HCT116 (cell line): ENCODE data around the gene IGSF9B. TPM values are rescaled to one million over a fixed set of nuclear protein-coding genes. Genes with fewer than 3 reads are reported as not detected.

Source experiments
- ATAC-seq: fragments of 200-7000 bp; cut with Tn5 transposase; 2 replicates; pipeline ENCODE4 v1.9.1; 2020; ENCODE audit warnings: mild to moderate bottlenecking, moderate library complexity
- BruUV-seq: library from RNA; stranded (reverse); fragments of 400-500 nt; replicated peaks from 2 replicates; lab custom pipeline; 2021; lab: Mats Ljungman, UMichigan
- CTCF ChIA-PET: fragments of 300-600 bp; sonication (Branson Sonifier 250); formaldehyde crosslinking; loops from one replicate; lab custom pipeline; 2021; ENCODE audit warnings: antibody characterized with exemption; lab: Charles Lee
- POLR2A ChIA-PET: fragments of 300-600, 350-600 bp; sonication (Branson Sonifier 250); formaldehyde crosslinking; loops from one replicate; lab custom pipeline; 2021; ENCODE audit warnings: antibody characterized with exemption; lab: Charles Lee
- RAD21 ChIA-PET, 2 experiments: fragments of 300-600 bp; sonication (Branson Sonifier 250); formaldehyde crosslinking; loops; one replicate each; lab custom pipeline; 2023; ENCODE audit warnings: low total read pairs in 2 of 2; ENCODE audit not compliant: uncharacterized antibody in 2 of 2, unreplicated experiment in 2 of 2, low non-redundant PET in 1 of 2; lab: Charles Lee
- DNase-seq: peaks from one replicate; pipeline ENCODE4 v3.0.0-alpha.2; 2010; ENCODE audit warnings: low read depth, low spot score
- H2AFZ ChIP-seq: fragments of 200-600 bp; shearing (Covaris generic), sonication (generic); 2 replicates; pipeline ENCODE4 v1.6.1; 2017; ENCODE audit warnings: low read depth, mixed run types, mixed read lengths, antibody characterized with exemption, low read length; ENCODE audit not compliant: poor library complexity, severe bottlenecking
- H3K27ac ChIP-seq: 2 replicates; pipeline ENCODE4 v1.5.1; 2012; ENCODE audit warnings: low read depth, low read length
- H3K27me3 ChIP-seq: fragments of 200-600 bp; sonication (generic); 2 replicates; pipeline ENCODE4 v1.6.1; 2016; ENCODE audit warnings: mixed run types, low read length, mixed read lengths; ENCODE audit not compliant: insufficient read depth
- H3K36me3 ChIP-seq, 2 experiments: fragments of 200-500 bp in 1 of 2; fragments of 200-600 bp in 1 of 2; sonication (Bioruptor generic) in 1 of 2; sonication (generic) in 1 of 2; 2 replicates each; pipeline versions ENCODE4 v1.5.1 to v1.6.1; 2014 to 2016; ENCODE audit warnings: low read length in 2 of 2, inconsistent platforms in 1 of 2, mixed read lengths in 1 of 2, mixed run types in 1 of 2; ENCODE audit not compliant: insufficient read depth in 2 of 2, control insufficient read depth in 1 of 2
- H3K4me1 ChIP-seq, 2 experiments: fragments of 200-600 bp in 1 of 2; sonication (generic) in 1 of 2; 2 replicates each; pipeline versions ENCODE4 v1.5.1 to v1.6.1; 2012 to 2017; ENCODE audit warnings: low read length in 2 of 2, inconsistent platforms in 1 of 2, mild to moderate bottlenecking in 1 of 2, mixed read lengths in 1 of 2, mixed run types in 1 of 2, moderate library complexity in 1 of 2; ENCODE audit not compliant: insufficient read depth in 2 of 2, control insufficient read depth in 1 of 2
- H3K4me2 ChIP-seq: fragments of 200-600 bp; sonication (generic); 2 replicates; pipeline ENCODE4 v1.6.1; 2017; ENCODE audit warnings: mixed run types, low read length, mixed read lengths
- H3K4me3 ChIP-seq, 2 experiments: fragments of 200-600 bp in 1 of 2; sonication (generic) in 1 of 2; replicated peaks in 1 of 2; 2 replicates each; pipeline ENCODE4 v1.5.1; 2011 to 2016; ENCODE audit warnings: low read length in 2 of 2, control low read depth in 1 of 2, low read depth in 1 of 2, mild to moderate bottlenecking in 1 of 2, mixed read lengths in 1 of 2, mixed run types in 1 of 2
- H3K79me2 ChIP-seq: fragments of 200-600 bp; sonication (generic); 2 replicates; pipeline ENCODE4 v1.6.1; 2017; ENCODE audit warnings: mild to moderate bottlenecking, mixed run types, low read length, moderate library complexity, mixed read lengths; ENCODE audit not compliant: insufficient read depth
- H3K9ac ChIP-seq: fragments of 200-600 bp; sonication (generic); 2 replicates; pipeline ENCODE4 v1.6.1; 2016; ENCODE audit warnings: low read length, mixed read lengths
- H3K9me2 ChIP-seq: fragments of 200-600 bp; sonication (generic), shearing (Covaris generic); 2 replicates; pipeline ENCODE4 v1.6.1; 2017; ENCODE audit warnings: mixed run types, mild to moderate bottlenecking, moderate library complexity; ENCODE audit not compliant: insufficient read depth
- H3K9me3 ChIP-seq, 2 experiments: fragments of 200-500 bp in 1 of 2; fragments of 200-600 bp in 1 of 2; sonication (Bioruptor generic) in 1 of 2; sonication (generic) in 1 of 2; 2 replicates each; pipeline ENCODE4 v1.6.1; 2014 to 2017; ENCODE audit warnings: low read length in 2 of 2, mixed read lengths in 2 of 2, inconsistent platforms in 1 of 2, low read depth in 1 of 2, mild to moderate bottlenecking in 1 of 2, mixed run types in 1 of 2, moderate library complexity in 1 of 2; ENCODE audit not compliant: control insufficient read depth in 1 of 2, insufficient read depth in 1 of 2
- H4K20me1 ChIP-seq: fragments of 200-600 bp; sonication (generic), shearing (Covaris generic); 2 replicates; pipeline ENCODE4 v1.6.1; 2017; ENCODE audit warnings: mixed run types, mild to moderate bottlenecking, moderate library complexity; ENCODE audit not compliant: insufficient read depth
- EGR1 ChIP-seq: IDR thresholded peaks from 2 replicates; pipeline ENCODE4 v1.6.1; 2012; ENCODE audit warnings: low read depth
- FOSL1 ChIP-seq: IDR thresholded peaks from 2 replicates; pipeline ENCODE4 v1.6.1; 2012; ENCODE audit warnings: low read depth
- SIN3A ChIP-seq: IDR thresholded peaks from 2 replicates; pipeline ENCODE4 v1.6.1; 2012; ENCODE audit warnings: low read depth
- YY1 ChIP-seq: IDR thresholded peaks from 2 replicates; pipeline ENCODE4 v1.6.1; 2011; ENCODE audit warnings: low read length, low read depth, moderate library complexity, mild to moderate bottlenecking; ENCODE audit not compliant: insufficient replicate concordance; ENCODE audit errors: extremely low read depth
- ZFX ChIP-seq: fragments of 450-650 bp; IDR thresholded peaks from 2 replicates; pipeline ENCODE4 v1.6.1; 2017
- ZNF274 ChIP-seq: fragments of 200-500 bp; sonication (Bioruptor generic); IDR thresholded peaks from 2 replicates; pipeline ENCODE4 v1.6.1; 2014; ENCODE audit warnings: mild to moderate bottlenecking, low read depth, low read length, inconsistent platforms
- intact Hi-C: fragments of 100-400 bp; cut with micrococcal nuclease; formaldehyde crosslinking; loops from 2 replicates; pipeline ENCODE4 v1.10.0; 2022
- total RNA-seq: library from RNA; stranded (reverse); gene quantifications from one replicate; pipeline ENCODE4 v1.2.1, GENCODE V29; 2021; ENCODE audit not compliant: unreplicated experiment
- TF ChIP-seq, protein P1 (sequence below), 3 experiments: fragments of 200-600 bp in 1 of 3; sonication (generic) in 1 of 3; IDR thresholded peaks in 2 of 3; conservative IDR thresholded peaks in 1 of 3; 2 replicates each; pipeline ENCODE4 v1.5.1; 2012 to 2017; ENCODE audit warnings: low read depth in 2 of 3, low read length in 2 of 3, antibody characterized with exemption in 1 of 3, borderline replicate concordance in 1 of 3, control low read depth in 1 of 3, mild to moderate bottlenecking in 1 of 3, mixed read lengths in 1 of 3, mixed run types in 1 of 3, moderate library complexity in 1 of 3; ENCODE audit not compliant: insufficient read depth in 1 of 3
- TF ChIP-seq, protein P2 (sequence below): IDR thresholded peaks from 2 replicates; pipeline ENCODE4 v1.6.1; 2011; ENCODE audit warnings: mild to moderate bottlenecking, low read length, moderate library complexity; ENCODE audit not compliant: insufficient replicate concordance; ENCODE audit errors: extremely low read depth

IGSF9B gene
- total RNA-seq, 1 experiment from 2014 or later, result 12.4 TPM

DNA sequence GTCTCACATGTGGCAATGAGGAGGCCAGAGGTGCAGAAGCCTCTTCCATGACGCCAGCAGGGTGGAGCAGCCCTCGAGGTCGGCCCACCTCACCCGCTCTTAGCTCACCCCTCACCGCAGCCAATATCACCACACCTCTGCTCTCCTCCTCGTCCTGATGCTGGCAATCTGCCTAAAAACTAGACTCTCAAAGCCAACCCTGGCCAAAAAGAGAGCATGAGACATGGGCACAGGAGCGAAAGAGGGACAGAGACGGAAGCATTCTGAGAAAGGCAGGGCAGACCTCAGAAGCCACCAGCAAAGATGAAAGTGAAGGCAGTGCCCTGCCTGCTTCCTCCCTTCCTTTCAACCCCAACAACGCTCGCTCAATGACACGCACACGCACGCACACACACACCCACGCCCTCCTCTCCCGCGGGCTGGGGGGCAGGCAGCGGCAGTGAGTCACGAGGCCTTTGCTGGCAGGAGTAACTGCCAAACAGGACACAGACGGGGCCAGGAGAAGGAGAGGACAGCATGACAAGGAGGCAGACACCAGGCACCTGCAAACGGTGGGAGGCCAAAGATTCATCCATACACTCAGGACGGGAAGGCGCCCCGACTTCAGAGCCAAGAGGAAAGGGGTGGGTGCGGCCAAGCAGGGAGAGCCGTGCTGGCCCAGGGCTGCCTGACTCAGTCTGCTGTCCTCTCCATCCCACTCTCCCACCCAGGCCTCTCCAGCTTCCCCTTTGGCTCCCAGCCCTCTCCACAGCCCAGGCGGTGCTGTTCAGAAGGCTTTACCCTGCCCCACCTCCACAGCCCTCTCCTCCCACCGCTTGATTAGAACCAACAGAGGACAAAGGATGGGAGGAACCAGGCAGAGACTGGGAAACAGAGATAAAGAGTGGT lies 11.4 kb downstream of the IGSF9B start:
- H3K4me3 ChIP-seq, result no peak overlapping the region
- BruUV-seq, result no TSS peak
- H3K27me3 ChIP-seq, result no peaks in the 10 kb centered on the region
- no peaks in the 10 kb centered on the region; the same call in 1 of the 2 replicates for H3K79me2 ChIP-seq
- no peaks in the 10 kb centered on the region for H3K9me3 ChIP-seq
- ATAC-seq (peak; percentile 58), DNase-seq (no peak)
- peak overlapping the region; percentile 29; the same call in 1 of the 2 replicates for H3K27ac ChIP-seq
- ChIA-PET CTCF (interaction anchor here (0.6 kb wide), 1 partner anchor 38 kb away, joined by 3 read pairs; no protein-coding TSS in a partner anchor), POLR2A (no interaction called here), RAD21 (no interaction called here)
- H3K4me2 ChIP-seq, result peak overlapping the region; percentile 59
- no peak overlapping the region for H2AFZ ChIP-seq
- peak; percentile 84 for TF ChIP-seq EGR1
- TF ChIP-seq, protein P1, sequence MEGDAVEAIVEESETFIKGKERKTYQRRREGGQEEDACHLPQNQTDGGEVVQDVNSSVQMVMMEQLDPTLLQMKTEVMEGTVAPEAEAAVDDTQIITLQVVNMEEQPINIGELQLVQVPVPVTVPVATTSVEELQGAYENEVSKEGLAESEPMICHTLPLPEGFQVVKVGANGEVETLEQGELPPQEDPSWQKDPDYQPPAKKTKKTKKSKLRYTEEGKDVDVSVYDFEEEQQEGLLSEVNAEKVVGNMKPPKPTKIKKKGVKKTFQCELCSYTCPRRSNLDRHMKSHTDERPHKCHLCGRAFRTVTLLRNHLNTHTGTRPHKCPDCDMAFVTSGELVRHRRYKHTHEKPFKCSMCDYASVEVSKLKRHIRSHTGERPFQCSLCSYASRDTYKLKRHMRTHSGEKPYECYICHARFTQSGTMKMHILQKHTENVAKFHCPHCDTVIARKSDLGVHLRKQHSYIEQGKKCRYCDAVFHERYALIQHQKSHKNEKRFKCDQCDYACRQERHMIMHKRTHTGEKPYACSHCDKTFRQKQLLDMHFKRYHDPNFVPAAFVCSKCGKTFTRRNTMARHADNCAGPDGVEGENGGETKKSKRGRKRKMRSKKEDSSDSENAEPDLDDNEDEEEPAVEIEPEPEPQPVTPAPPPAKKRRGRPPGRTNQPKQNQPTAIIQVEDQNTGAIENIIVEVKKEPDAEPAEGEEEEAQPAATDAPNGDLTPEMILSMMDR (IDR thresholded peaks at IDR 0.05 in 2 of 3, conservative IDR thresholded peaks at IDR 0.05 in 1 of 3; ENCODE audit: borderline replicate concordance in 1 of 3, insufficient read depth in 1 of 3, low read depth in 2 of 3, low read length in 2 of 3), result no peak
- H4K20me1 ChIP-seq, result no peaks in the 10 kb centered on the region
- peaks cover 9 to 29% of the 10 kb centered on the region in 2 experiments; a peak in 3 of 4 replicates for H3K4me1 ChIP-seq
- no peaks in the 10 kb centered on the region; a peak in 1 of 4 replicates for H3K36me3 ChIP-seq
- no peaks in the 10 kb centered on the region for H3K9me2 ChIP-seq
- intact Hi-C loops, result no loop called here
- no peak overlapping the region for H3K9ac ChIP-seq

DNA sequence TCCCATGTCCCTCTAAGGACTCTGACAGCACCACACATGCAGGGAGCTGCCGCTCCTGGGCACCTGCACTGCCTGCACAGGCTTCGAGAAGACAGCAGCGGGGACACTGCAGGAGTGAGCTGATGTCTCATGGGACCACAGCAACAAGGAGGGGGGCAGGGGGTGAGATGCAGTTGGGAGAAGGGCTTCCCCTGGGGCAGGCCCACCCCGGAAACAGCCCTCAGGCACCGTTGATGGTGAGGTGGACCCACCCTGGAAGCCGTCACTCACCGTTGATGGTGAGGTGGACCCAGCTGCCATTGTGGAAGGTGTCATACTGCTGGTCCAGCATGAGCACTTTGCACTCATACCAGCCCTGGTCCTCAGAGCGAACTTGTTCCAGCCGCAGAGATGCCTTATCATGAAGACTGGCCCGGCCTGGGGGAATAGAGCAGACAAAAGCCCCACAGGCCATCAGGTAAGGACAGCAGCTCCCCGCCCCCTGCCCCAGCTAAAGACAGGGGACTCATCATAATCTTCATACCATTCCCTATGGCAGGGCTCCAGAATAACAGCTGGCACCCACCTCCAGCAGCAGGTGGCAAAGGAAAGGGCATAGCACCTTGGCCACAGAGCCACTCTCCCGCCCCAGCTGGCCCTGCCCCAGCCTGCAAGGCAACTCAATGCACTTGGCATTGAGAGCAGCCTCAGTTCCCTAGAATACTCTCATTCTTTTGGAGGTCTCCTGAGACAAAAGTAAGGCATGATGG lies 12.6 kb downstream of the IGSF9B start:
- ChIA-PET CTCF (interaction anchor here (1.5 kb wide), 1 partner anchor 17 kb away, joined by 3 read pairs; no protein-coding TSS in a partner anchor), RAD21 (no interaction called here), POLR2A (no interaction called here)
- ATAC-seq, result no peak
- H3K27me3 ChIP-seq, result no peaks in the 10 kb centered on the region
- no peak for DNase-seq
- no peaks in the 10 kb centered on the region; a peak in 1 of 4 replicates for H3K36me3 ChIP-seq
- H3K4me3 ChIP-seq, result no peak overlapping the region
- BruUV-seq, result no TSS peak
- no peaks in the 10 kb centered on the region for H3K79me2 ChIP-seq
- H3K9me2 ChIP-seq, result no peaks in the 10 kb centered on the region
- H3K27ac ChIP-seq, result no peak overlapping the region
- H3K4me2 ChIP-seq, result no peak overlapping the region
- intact Hi-C loops, result no loop called here
- TF ChIP-seq SIN3A (no peak), ZFX (no peak), FOSL1 (no peak), YY1 (no peak), ZNF274 (no peak)
- TF ChIP-seq, protein P2, sequence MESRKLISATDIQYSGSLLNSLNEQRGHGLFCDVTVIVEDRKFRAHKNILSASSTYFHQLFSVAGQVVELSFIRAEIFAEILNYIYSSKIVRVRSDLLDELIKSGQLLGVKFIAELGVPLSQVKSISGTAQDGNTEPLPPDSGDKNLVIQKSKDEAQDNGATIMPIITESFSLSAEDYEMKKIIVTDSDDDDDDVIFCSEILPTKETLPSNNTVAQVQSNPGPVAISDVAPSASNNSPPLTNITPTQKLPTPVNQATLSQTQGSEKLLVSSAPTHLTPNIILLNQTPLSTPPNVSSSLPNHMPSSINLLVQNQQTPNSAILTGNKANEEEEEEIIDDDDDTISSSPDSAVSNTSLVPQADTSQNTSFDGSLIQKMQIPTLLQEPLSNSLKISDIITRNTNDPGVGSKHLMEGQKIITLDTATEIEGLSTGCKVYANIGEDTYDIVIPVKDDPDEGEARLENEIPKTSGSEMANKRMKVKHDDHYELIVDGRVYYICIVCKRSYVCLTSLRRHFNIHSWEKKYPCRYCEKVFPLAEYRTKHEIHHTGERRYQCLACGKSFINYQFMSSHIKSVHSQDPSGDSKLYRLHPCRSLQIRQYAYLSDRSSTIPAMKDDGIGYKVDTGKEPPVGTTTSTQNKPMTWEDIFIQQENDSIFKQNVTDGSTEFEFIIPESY, result no peak
- no peak overlapping the region for H2AFZ ChIP-seq
- no peak overlapping the region for H3K9ac ChIP-seq
- peaks cover 9 to 29% of the 10 kb centered on the region in 2 experiments; a peak in 3 of 4 replicates for H3K4me1 ChIP-seq
- no peaks in the 10 kb centered on the region for H3K9me3 ChIP-seq
- no peaks in the 10 kb centered on the region for H4K20me1 ChIP-seq
